Measurements from ENCODE around the gene CLEC11A.

CLEC11A gene, protein sequence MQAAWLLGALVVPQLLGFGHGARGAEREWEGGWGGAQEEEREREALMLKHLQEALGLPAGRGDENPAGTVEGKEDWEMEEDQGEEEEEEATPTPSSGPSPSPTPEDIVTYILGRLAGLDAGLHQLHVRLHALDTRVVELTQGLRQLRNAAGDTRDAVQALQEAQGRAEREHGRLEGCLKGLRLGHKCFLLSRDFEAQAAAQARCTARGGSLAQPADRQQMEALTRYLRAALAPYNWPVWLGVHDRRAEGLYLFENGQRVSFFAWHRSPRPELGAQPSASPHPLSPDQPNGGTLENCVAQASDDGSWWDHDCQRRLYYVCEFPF

GRCh38 chr19:50723069-50723468 is at the start of gene CLEC11A:
CLEC11A (plus strand) TSS chr19:50723364; CDS start chr19:50723526, 162 bp downstream.
- DNase-seq: no peak

GRCh38 chr19:50676625-50677197 is 46.5 kb upstream of the CLEC11A start:
- DNase-seq: no peak

- DNase-seq: no peak
Observed at GRCh38 chr19:50677636-50678035, 45.5 kb upstream of the CLEC11A start.

- no peak for DNase-seq
Observed at GRCh38 chr19:50678323-50678722, 44.8 kb upstream of the CLEC11A start.

DNA sequence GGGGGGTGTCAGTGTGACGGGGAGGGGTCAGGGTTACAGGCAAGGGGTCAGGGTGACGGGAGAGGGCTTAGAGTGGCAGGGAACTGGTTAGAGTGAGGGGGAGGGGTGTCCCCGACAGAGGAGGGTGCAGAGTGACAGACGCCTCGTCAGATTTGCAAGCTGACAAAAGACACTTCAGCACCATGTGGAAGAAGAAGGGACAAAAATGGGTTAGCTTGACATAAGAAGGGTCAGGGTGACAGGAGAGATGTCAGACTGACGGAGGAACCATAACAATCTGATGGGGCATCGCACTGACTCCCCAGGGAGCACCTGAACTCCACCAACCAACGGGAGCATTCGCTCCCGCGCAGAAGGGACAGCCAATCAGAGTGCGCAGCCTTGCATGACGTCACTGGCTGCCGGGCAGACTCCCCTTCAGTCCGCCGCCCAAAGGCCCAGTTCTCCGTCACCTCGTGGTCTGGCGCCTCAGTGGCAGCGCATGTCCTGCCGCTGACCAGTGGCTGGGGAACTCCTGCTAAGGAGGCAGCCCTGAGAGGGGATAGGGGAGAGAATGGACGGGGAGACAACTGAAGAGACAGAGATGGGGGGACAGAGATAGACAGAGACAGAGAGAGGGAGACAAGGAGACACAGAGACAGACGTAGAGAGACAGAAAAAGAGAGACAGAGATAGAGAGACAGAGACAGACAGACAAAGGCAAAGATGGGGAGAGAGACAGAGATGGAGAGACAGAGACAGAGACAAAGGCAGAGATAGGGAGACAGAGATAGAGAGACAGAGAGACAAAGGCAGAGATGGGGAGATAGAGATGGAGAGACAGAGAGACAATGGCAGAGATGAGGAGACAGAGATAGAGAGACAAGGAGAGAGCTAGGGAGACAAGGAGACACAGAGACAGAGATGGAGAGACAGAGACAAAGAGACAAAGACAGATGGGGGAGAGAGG is 43.7 kb upstream of the CLEC11A start:
- DNase-seq: no peak

DNA sequence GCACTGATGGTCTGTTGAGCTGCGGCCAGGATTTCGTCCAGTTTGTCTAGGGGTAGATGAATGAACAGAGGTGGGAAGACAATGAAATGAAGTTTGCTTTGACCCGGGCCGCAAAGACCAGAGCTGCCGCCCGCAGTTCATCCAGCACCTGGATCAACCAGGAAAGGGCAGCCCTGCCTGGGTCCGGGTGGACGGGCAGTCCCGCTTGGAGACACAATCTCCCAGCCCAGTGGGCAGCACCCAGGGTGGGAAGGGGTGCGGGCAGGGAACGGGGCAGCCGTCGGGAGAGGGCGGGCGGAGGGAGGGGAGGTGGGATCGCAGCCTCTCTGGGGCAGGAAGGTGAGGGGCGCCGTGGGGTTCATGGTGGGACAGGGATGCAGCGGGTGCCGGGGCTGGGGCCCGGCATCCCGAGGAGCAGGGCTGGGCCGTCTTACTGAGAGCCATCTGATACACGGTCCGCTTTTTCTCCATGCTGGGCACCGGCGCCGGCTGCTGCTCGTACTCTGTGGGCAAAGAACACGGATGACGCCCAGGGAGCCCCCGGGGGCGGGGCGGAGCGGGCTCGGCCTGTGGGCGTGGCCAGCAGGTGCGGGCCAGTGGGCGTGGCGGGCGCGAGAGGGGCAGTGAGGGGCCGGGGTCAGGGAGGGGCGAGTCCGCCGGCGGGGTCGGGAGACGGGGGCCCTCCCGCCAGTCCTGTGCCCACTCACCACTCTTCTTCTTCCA is 36.7 kb upstream of the CLEC11A start:
- no peak for DNase-seq

- DNase-seq: no peak
Observed at GRCh38 chr19:50688766-50689165, 34.4 kb upstream of the CLEC11A start.

DNA sequence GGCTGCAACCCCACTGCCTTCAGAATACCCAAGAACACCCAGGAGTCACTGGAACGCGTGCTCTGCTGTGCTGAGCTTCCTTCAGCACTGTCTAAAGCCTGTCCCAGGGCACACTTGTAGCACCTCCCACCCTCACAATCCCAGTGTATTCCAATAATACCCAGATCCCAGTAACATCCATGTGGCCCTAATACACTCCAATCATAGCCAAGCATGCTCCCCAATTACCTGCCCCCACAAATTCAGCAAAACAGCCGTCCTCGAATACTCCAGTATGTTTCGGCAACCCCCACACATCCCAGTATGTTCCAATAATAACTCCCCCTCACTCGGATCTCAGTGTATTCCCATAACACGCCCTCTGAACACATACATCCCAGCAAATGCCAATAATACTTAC is 32.7 kb upstream of the CLEC11A start:
- DNase-seq: no peak

DNA sequence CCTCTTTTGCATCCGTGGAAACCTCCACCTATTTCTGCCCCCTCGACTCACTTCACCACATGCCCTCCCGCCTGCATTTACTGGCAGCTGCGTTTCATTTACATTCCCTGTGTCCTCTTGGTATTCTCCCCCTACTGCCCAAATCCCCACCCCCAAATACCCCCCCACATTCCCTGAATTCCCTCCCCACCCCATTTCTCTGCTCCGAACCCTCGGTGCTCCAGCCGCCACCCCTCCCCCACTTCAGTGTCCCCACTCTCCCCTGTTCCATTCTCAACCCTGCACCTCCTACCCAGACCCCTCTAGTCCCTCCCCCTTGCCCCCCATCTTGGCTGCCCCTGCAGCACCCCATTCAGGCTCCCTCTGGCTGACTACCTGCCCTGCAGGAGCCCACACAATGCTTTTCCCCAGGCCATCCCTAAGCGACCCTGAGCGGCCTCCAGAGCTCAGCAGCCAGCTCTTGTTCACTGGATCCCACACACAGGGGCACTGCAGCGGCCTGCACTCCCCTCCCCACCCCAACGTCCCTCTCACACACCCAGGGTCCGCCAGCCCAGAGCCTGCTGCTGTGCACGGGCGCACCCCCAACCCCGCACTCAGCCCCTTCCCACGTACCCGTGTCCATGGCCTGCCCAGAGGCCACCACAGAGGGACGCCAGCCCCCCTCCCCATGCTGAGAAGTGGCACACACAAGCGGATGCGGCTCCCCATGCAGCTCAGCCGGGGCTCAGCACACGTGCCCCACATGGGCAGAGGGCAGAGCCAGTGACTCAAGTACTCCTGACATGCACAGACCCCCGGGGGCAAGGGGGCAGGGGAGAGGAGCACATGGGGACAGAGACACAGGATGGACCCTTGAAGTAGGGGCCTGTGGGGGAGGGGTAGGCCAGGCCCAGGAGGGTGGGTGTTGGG is 29.8 kb upstream of the CLEC11A start:
- DNase-seq: no peak

DNA sequence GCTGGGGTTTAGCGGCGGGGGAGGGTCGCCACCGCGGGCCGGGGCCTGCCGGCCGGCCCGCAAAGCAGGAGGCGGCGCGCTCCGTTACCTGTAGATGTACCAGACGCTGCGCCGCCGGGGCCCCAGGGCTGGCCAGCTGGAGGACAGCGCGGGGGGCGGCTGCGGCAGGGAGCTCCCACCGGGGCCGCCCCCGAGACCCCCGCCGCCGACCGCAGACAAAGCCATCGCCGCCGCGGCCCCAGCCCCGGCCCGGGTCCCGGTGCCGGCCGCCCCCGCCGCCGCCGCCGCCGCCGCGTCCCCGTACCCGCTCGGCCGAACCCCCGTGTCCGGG is 28.4 kb upstream of the CLEC11A start:
- no peak for DNase-seq

DNA sequence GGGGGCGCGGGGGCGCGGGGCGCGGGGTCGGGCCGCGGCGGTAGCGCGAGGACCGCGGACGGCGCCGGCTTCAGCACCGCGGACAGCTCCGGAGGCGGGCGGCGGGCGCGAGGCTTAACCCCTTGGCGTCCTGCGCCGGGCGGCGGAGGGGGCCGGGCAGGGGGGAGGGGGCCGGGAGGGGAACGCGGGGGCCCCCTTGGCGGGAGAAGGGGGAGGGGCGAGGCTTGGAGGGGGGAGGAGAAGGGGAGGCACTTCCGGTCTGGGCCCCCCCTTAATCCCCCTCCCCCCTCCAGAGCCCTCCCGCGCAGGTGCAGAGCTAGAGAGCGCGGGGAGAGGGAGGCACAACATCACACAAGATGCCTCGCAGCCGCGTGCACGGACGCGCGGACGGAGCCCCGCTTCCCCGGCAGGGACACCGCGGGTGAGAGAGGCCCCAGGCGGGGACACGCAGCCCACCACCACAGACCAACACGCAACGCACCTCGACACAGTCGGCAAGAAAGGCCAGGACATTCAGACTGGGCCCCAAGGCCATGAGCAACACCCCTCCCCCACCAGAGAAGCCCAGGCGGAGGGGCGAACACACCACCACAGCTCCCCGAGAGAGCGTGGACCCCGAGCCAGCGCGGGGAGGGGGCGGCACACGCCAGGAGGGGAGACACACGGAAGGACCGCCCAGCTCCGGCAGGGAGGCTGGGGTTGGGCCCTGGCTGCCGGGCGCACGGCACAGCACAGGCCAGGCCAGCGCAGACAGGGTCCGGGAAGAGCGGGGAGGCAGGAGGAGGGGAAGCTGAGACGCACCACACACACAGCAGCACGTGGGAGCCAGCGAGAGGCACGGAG is 27.7 kb upstream of the CLEC11A start:
- DNase-seq: peak; percentile 83

- DNase-seq: no peak
Observed at GRCh38 chr19:50696094-50696483, 27.1 kb upstream of the CLEC11A start.

DNA sequence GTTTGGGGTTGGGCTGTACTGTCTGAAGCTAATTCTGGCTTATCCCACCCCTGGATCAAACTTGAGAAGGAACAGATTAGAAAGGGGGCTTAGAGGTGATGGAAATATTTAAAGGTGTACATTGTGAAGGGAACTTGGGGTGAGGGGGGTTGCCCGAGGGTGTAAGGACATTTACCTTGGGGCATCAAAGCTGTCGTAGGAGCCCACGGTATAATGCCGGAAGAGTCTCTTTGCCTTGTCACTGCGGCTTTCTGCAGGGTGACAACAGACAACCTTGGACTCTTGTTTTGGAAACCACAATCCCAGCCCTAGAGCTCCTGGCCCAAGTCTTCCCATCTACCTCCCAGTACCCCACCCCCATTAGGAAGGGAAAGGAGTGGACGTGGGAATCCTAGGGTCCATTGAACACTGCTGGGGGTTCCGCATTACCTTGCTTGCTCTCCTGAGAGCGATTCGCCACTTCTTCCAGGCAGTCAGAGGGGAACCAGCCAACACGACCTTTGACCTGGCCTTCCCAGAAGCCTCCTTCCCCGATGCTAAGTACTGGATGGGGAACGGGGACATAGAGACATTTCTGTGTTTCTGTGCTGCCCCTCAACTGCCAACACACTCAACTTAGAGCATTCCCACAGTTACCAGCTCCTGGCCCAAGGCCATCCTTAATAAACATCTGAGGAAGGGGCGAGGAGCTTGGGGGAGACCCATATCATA is 25.6 kb upstream of the CLEC11A start:
- DNase-seq: no peak

GRCh38 chr19:50701367-50701985 is 21.7 kb upstream of the CLEC11A start:
- no peak for DNase-seq

- DNase-seq: no peak
Observed at GRCh38 chr19:50702158-50702870, 20.9 kb upstream of the CLEC11A start.

DNA sequence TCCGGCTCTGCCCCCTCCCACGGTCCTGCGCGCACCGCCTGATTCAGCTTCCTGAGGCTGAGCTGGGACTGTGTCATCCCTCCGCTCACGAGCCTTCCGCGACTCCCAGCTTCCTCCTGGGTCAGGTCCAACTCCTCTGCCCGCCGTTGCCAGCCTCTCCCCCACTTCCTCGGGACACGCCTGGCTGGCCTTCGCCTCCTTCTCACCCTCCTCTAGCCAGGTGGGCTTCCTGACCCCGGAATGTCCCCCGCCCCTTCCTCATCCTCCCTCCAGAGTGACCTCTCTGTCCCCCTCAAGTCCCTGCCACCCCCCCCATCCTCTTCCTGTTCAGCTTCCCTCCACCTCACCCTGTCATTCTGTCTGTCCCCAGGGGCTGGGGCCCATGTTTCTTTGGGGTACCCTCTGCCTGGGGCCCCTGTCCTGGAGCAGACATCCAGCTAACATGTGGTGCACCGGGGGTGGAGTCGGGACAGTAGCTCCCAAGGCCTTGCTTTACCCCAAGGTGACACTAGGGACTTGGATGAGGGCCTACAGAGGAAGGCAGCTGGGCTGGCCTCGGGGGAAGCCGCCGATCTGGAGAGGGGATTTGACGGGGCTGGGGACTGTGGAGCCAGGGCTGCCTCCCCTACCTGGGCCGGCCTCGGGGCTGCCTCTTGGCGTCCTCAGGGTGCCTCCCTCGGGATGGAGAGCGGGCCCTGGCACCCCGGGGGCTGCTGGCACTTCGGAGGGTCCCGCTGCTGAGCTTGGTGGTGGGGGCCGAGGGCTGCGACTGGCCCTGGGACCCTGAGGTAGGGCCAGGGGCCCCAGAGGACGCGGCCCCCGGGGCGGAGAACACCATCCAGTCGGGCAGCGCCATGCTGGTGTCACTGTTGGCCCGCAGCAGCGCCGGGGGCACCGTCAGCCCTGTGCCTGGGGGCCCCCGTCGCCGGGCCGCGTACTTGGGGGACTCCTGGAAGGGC is 20.0 kb upstream of the CLEC11A start:
- peak; percentile 16 for DNase-seq

DNA sequence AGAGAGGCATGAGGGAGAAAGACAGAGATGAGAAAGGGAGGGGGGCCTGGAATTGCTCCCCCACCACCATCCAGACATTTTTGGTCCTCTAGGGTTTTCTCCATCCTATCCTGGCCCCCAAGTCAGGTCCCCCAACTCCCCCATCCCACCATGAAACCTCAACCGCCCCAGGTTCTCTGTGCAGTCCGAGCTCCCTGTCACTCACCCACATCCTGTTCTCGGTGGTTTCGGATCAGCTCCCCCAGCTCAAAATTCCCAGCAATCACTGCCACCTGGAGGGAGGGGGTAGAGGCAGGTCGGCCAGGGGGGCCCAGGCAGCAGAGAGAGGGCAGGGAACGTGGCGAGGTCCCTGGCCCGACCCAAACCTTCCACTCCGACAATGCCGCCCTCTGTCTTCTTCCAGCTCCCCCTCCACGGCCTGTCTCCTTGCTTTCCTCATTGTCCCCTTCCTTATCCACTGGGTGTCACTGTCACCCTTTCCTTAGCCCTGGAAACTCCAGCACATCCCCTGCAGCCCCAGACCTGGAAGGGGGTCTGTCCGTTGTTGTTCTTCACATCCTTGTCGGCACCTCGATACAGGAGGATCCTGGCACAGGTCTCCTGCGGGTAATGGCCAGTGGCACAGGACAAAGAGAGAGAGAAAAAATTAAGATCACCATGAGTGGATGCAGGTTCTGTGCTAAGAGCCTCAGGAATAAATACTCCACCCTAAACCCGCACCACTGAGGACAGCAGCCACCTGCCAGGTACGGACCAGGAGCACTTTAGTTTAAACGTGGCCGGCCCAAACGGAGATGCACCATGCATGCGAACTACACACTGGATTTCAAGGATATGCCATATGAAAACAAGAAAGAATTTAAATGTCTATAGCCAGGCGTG is 19.0 kb upstream of the CLEC11A start:
- peak; percentile 68 for DNase-seq
